ENCODE measurements around the gene TFDP2. TPM values are rescaled to one million over a fixed set of nuclear protein-coding genes. Genes with fewer than 3 reads are reported as not detected.

The TFDP2 gene
- total RNA-seq, 1 experiment from 2014 or later: 76.0 TPM

GRCh38 chr3:142120707-142121106 lies 28.6 kb downstream of the TFDP2 start:
- Histone ChIP-seq H2BK15ac (ENCODE audit: low read depth, low read length) (no peak overlapping the region), H2BK12ac (ENCODE audit: insufficient read length, low read depth, low read length) (no peak overlapping the region), H4K8ac (replicated peaks; ENCODE audit: insufficient read length, low read depth, low read length) (no peak overlapping the region), H3K9ac (ENCODE audit: extremely low read depth, insufficient read length, low read length) (no peak overlapping the region), H3K4ac (ENCODE audit: low read depth, low read length) (no peak overlapping the region), H3K18ac (ENCODE audit: insufficient read length, low read depth, low read length) (no peak overlapping the region), H4K5ac (ENCODE audit: insufficient read length, low read depth, low read length) (no peak overlapping the region), H2AFZ (ENCODE audit: low read length) (no peak overlapping the region), H3K27ac (ENCODE audit: insufficient read length, low read depth, low read length) (no peak overlapping the region), H3K27me3 (ENCODE audit: insufficient read depth, low read length) (no peaks in the 10 kb centered on the region), H3K56ac (ENCODE audit: insufficient read length, low read depth, low read length) (no peak overlapping the region), H3K23me2 (ENCODE audit: insufficient read length, low read depth, low read length, poor library complexity, severe bottlenecking) (no peaks in the 10 kb centered on the region), H2BK5ac (ENCODE audit: insufficient read length, low read length) (no peak overlapping the region), H3K9me3 (ENCODE audit: control insufficient read depth, low read depth, low read length) (no peaks in the 10 kb centered on the region), H3K23ac (ENCODE audit: insufficient read length, low read depth, low read length) (no peak overlapping the region), H3K14ac (ENCODE audit: insufficient read depth, low read length) (no peak overlapping the region), H2AK5ac (ENCODE audit: insufficient read length, low read length) (no peak overlapping the region), H3T11ph (ENCODE audit: low read length) (no peak overlapping the region), H2BK20ac (ENCODE audit: low read depth, low read length, poor library complexity, severe bottlenecking) (no peak overlapping the region), H3K4me1 (ENCODE audit: insufficient read depth, low read length) (no peaks in the 10 kb centered on the region; the same call in 1 of the 2 replicates), H4K20me1 (ENCODE audit: control insufficient read depth, insufficient read depth, insufficient read length) (no peaks in the 10 kb centered on the region), H3K79me2 (ENCODE audit: insufficient read depth, low read length) (no peaks in the 10 kb centered on the region), H3K4me2 (ENCODE audit: insufficient read depth, insufficient read length, low read length) (no peak overlapping the region), H3K79me1 (ENCODE audit: insufficient read depth, low read depth, low read length, poor library complexity, severe bottlenecking) (no peaks in the 10 kb centered on the region), H2BK120ac (ENCODE audit: low read depth, low read length, poor library complexity, severe bottlenecking) (no peak overlapping the region), H4K91ac (ENCODE audit: insufficient read length, low read depth, low read length) (no peak overlapping the region)
- no peak for TF ChIP-seq CTCF (conservative IDR thresholded peaks at IDR 0.05)
- Mint-ChIP-seq H3K36me3 (ENCODE audit: insufficient read depth in 1 of 3, low read depth in 3 of 3) (no peaks in the 10 kb centered on the region), H3K27me3 (ENCODE audit: low read depth) (no peaks in the 10 kb centered on the region), H3K4me1 (peaks cover 6 to 11% of the 10 kb centered on the region in 2 experiments), H3K4me3 (no peak overlapping the region), H3K9me3 (no peaks in the 10 kb centered on the region), H3K27ac (no peak overlapping the region)
- DNase-seq: no peak
- WGBS (ENCODE audit: extremely low coverage, insufficient read length, low lambda C conversion rate): no CpG with 5 or more reads among the region's 3 CpGs
